Panc1 (cell line): ENCODE measurements around the gene ADH5.

ENCODE experiments used
- CTCF ChIP-seq: fragments of 450-650 bp; IDR thresholded peaks from 2 replicates; pipeline ENCODE4 v1.5.1; 2017; ENCODE audit warnings: mild to moderate bottlenecking
- POLR2AphosphoS5 ChIP-seq: IDR thresholded peaks from 2 replicates; pipeline ENCODE4 v1.6.1; 2012; ENCODE audit warnings: mild to moderate bottlenecking, low read depth, low read length, moderate library complexity
- REST ChIP-seq, 2 experiments: IDR thresholded peaks; 2 replicates each; pipeline ENCODE4 v1.6.1; 2011 to 2012; ENCODE audit warnings: low read depth in 2 of 2, control low read depth in 1 of 2, low read length in 1 of 2, mild to moderate bottlenecking in 1 of 2, moderate library complexity in 1 of 2; ENCODE audit not compliant: insufficient read depth in 1 of 2
- SIN3A ChIP-seq: IDR thresholded peaks from 2 replicates; pipeline ENCODE4 v1.6.1; 2012; ENCODE audit warnings: low read depth, mild to moderate bottlenecking, low read length, moderate library complexity, borderline replicate concordance; ENCODE audit not compliant: insufficient read depth
- TCF7L2 ChIP-seq: IDR thresholded peaks from 2 replicates; pipeline ENCODE4 v1.6.1; 2011; ENCODE audit warnings: mild to moderate bottlenecking, low read depth, low read length, inconsistent platforms

GRCh38 chr4:99071159-99071558 lies 17.4 kb downstream of the ADH5 start:
- TF ChIP-seq CTCF (no peak), REST (IDR thresholded peaks at IDR 0.05; ENCODE audit: insufficient read depth in 1 of 2, low read depth in 2 of 2, low read length in 1 of 2) (no peak), POLR2AphosphoS5 (no peak), SIN3A (no peak), TCF7L2 (no peak)
